HFFc6 (cell line): ENCODE results near the gene EML4. TPM values are rescaled to one million over a fixed set of nuclear protein-coding genes. Genes with fewer than 3 reads are reported as not detected.
A peak's percentile ranks its signal among the peaks of the same experiment; 100 is the strongest.
"Not testable (repeated sequence)": the region's sequence is repeated elsewhere in the genome, so short reads cannot be mapped to it uniquely, and the experiment has no call there.

Source experiments
- DNase-seq: peaks from one replicate; pipeline ENCODE4 v3.0.0-alpha.2; 2018
- H3K27ac Mint-ChIP-seq: 2 replicates; pipeline ENCODE4 v1.8.0; 2020; ENCODE audit warnings: mild to moderate bottlenecking, mixed read lengths
- H3K27me3 Mint-ChIP-seq: 2 replicates; pipeline ENCODE4 v1.8.0; 2021; ENCODE audit warnings: mild to moderate bottlenecking, moderate library complexity, mixed read lengths; ENCODE audit not compliant: insufficient read depth
- H3K36me3 Mint-ChIP-seq: 2 replicates; pipeline ENCODE4 v1.8.0; 2021; ENCODE audit warnings: low read depth, mixed read lengths
- H3K4me1 Mint-ChIP-seq: 2 replicates; pipeline ENCODE4 v1.8.0; 2020; ENCODE audit warnings: low read depth, mixed read lengths
- H3K4me3 Mint-ChIP-seq: 2 replicates; pipeline ENCODE4 v1.8.0; 2020; ENCODE audit warnings: mild to moderate bottlenecking, moderate library complexity, mixed read lengths
- H3K9me3 Mint-ChIP-seq: 2 replicates; pipeline ENCODE4 v1.8.0; 2020; ENCODE audit warnings: mild to moderate bottlenecking, mixed read lengths
- CTCF ChIP-seq: fragments of 200-600 bp; sonication (generic); IDR thresholded peaks from 2 replicates; pipeline ENCODE4 v1.5.0; 2021; ENCODE audit warnings: antibody characterized with exemption, mild to moderate bottlenecking
- long read RNA-seq: library from polyadenylated mRNA; unstranded; transcript quantifications from one replicate; pipeline ENCODE4 v2.0.0, GENCODE V29; 2019
- total RNA-seq, 6 experiments: library from RNA; stranded (reverse); fragmentation: NEBNext Ultra II Directional; extraction: Animal tissue kit (Norgen Biotek cat#: 25700); gene quantifications; 2 replicates in 1 of 6; 3 replicates in 5 of 6; pipeline ENCODE4 v1.2.3, GENCODE V29; 2021

EML4 gene
- 10 to 100 TPM; 31.7 to 35.8 (median 33.6) TPM for total RNA-seq
- long read RNA-seq, full-length matches to known transcripts = 1 of 20 reads
- long read RNA-seq, partial matches to known transcripts = 15 of 20 reads
- long read RNA-seq, other reads (novel, unspliced or antisense) = 4 of 20 reads

- Mint-ChIP-seq H3K27ac (no peak within 1 kb of the TSS), H3K27me3 (peaks cover under 1% of the 10 kb centered on the region), H3K36me3 (no peaks in the 10 kb centered on the region), H3K4me1 (peaks cover 20% of the 10 kb centered on the region), H3K4me3 (no peak within 1 kb of the TSS), H3K9me3 (no peaks in the 10 kb centered on the region)
- no peak for TF ChIP-seq CTCF
- DNase-seq = peak; percentile 78
Measured at GRCh38 chr2:42169100-42169873, at the start of gene EML4. Gene EML4 (plus strand): TSS chr2:42169353. CDS start chr2:42169612, 259 bp downstream.

GRCh38 chr2:42123426-42123825 is 45.7 kb upstream of the EML4 start:
- no peaks in the 10 kb centered on the region for H3K27me3 Mint-ChIP-seq
- no peak for TF ChIP-seq CTCF
- no peak overlapping the region for H3K27ac Mint-ChIP-seq
- DNase-seq = no peak
- peaks cover 61% of the 10 kb centered on the region for H3K4me1 Mint-ChIP-seq
- no peak overlapping the region for H3K4me3 Mint-ChIP-seq
- peaks cover 11% of the 10 kb centered on the region for H3K9me3 Mint-ChIP-seq
- H3K36me3 Mint-ChIP-seq = peaks cover 10% of the 10 kb centered on the region; the same call in 1 of the 2 replicates

- Mint-ChIP-seq H3K27me3 (no peaks in the 10 kb centered on the region), H3K9me3 (peaks cover 11% of the 10 kb centered on the region), H3K4me3 (no peak overlapping the region; the same call in 1 of the 2 replicates), H3K27ac (no peak overlapping the region), H3K4me1 (peaks cover 61% of the 10 kb centered on the region), H3K36me3 (peaks cover 10% of the 10 kb centered on the region; the same call in 1 of the 2 replicates)
- DNase-seq = no peak
- TF ChIP-seq CTCF = no peak
Measured at GRCh38 chr2:42124011-42124785, 45.0 kb upstream of the EML4 start.

- no peak overlapping the region for H3K27ac Mint-ChIP-seq
- H3K9me3 Mint-ChIP-seq = peaks cover 10% of the 10 kb centered on the region
- peaks cover 71% of the 10 kb centered on the region for H3K4me1 Mint-ChIP-seq
- H3K27me3 Mint-ChIP-seq = no peaks in the 10 kb centered on the region
- no peak overlapping the region for H3K4me3 Mint-ChIP-seq
- TF ChIP-seq CTCF = no peak
- DNase-seq = no peak
- peaks cover 10% of the 10 kb centered on the region; the same call in 1 of the 2 replicates for H3K36me3 Mint-ChIP-seq
Measured at GRCh38 chr2:42125841-42126594, 43.1 kb upstream of the EML4 start.

GRCh38 chr2:42126873-42127272 is 42.3 kb upstream of the EML4 start:
- not testable (repeated sequence) for DNase-seq, H3K9me3 Mint-ChIP-seq, H3K4me3 Mint-ChIP-seq, H3K36me3 Mint-ChIP-seq, H3K27me3 Mint-ChIP-seq, H3K27ac Mint-ChIP-seq
- H3K4me1 Mint-ChIP-seq = peaks cover 80% of the 10 kb centered on the region
